H1 (cell line): ENCODE results near the gene CXCL5. TPM values are rescaled to one million over a fixed set of nuclear protein-coding genes. Genes with fewer than 3 reads are reported as not detected.

Experiments
- CTCF ChIA-PET: fragments of 300-600 bp; sonication (Branson Sonifier 250); formaldehyde crosslinking; loops from one replicate; lab custom pipeline; 2021; ENCODE audit not compliant: partially characterized antibody; lab: Charles Lee
- POLR2A ChIA-PET: fragments of 300-600 bp; sonication (Branson Sonifier 250); formaldehyde crosslinking; loops from one replicate; lab custom pipeline; 2021; ENCODE audit warnings: inconsistent platforms; ENCODE audit not compliant: partially characterized antibody; lab: Charles Lee
- DNase-seq, 2 experiments: peaks; one replicate each; pipeline versions ENCODE4 v3.0.0 to v3.0.0-alpha.2; 2010 to 2022; ENCODE audit warnings: low spot score in 2 of 2, low read depth in 1 of 2, mixed read lengths in 1 of 2
- FAIRE-seq: peaks from 2 replicates; lab custom pipeline; 2011; peaks lifted over from hg19 to GRCh38; lab: Jason Lieb, UNC
- H2AFZ ChIP-seq: 2 replicates; pipeline ENCODE4 v1.8.1; 2012; ENCODE audit warnings: low read length, inconsistent platforms
- H2AK5ac ChIP-seq: 2 replicates; pipeline ENCODE4 v1.6.1; 2013; ENCODE audit warnings: low read depth, low read length
- H2BK120ac ChIP-seq: replicated peaks from 2 replicates; pipeline ENCODE3; 2013; ENCODE audit warnings: low read depth, low read length, inconsistent platforms
- H2BK12ac ChIP-seq: 2 replicates; pipeline ENCODE4 v1.6.1; 2013; ENCODE audit warnings: low read depth, low read length
- H2BK15ac ChIP-seq: 2 replicates; pipeline ENCODE4 v1.6.1; 2013; ENCODE audit warnings: low read length
- H2BK20ac ChIP-seq: 2 replicates; pipeline ENCODE4 v1.6.1; 2013; ENCODE audit warnings: low read length
- H2BK5ac ChIP-seq: 2 replicates; pipeline ENCODE4 v1.6.1; 2013; ENCODE audit warnings: low read depth, low read length
- H3K14ac ChIP-seq: 2 replicates; pipeline ENCODE4 v1.6.1; 2013; ENCODE audit warnings: inconsistent platforms; ENCODE audit not compliant: insufficient read length
- H3K18ac ChIP-seq: 2 replicates; pipeline ENCODE4 v1.6.1; 2013; ENCODE audit warnings: low read length; ENCODE audit errors: extremely low read depth
- H3K23ac ChIP-seq: 2 replicates; pipeline ENCODE4 v1.6.1; 2013; ENCODE audit warnings: inconsistent platforms; ENCODE audit not compliant: insufficient read length
- H3K23me2 ChIP-seq: 2 replicates; pipeline ENCODE4 v1.6.1; 2013; ENCODE audit warnings: low read depth, low read length
- H3K27ac ChIP-seq: 2 replicates; pipeline ENCODE4 v1.6.1; 2011; ENCODE audit warnings: low read depth, low read length, inconsistent platforms
- H3K27me3 ChIP-seq, 4 experiments: replicated peaks in 1 of 4; 1 replicate in 1 of 4; 2 replicates in 3 of 4; pipeline versions ENCODE4 v1.6.1 to v1.8.1; 2011 to 2013; ENCODE audit warnings: low read length in 3 of 4, mild to moderate bottlenecking in 3 of 4, inconsistent platforms in 2 of 4, mixed read lengths in 2 of 4, moderate library complexity in 1 of 4; ENCODE audit not compliant: control insufficient read depth in 3 of 4, insufficient read depth in 3 of 4; ENCODE audit errors: extremely low read depth in 1 of 4
- H3K36me3 ChIP-seq, 4 experiments: 2 replicates each; pipeline versions ENCODE4 v1.6.1 to v1.8.1; 2011 to 2013; ENCODE audit warnings: mild to moderate bottlenecking in 4 of 4, low read length in 3 of 4, moderate library complexity in 2 of 4, control low read depth in 1 of 4, inconsistent platforms in 1 of 4; ENCODE audit not compliant: insufficient read depth in 4 of 4, control insufficient read depth in 2 of 4
- H3K4ac ChIP-seq: replicated peaks from 2 replicates; pipeline ENCODE3; 2013; ENCODE audit warnings: low read length, low read depth, mixed read lengths, inconsistent platforms; ENCODE audit not compliant: insufficient read length
- H3K4me1 ChIP-seq, 4 experiments: replicated peaks in 1 of 4; 1 replicate in 1 of 4; 2 replicates in 3 of 4; pipeline versions ENCODE4 v1.6.1 to v1.8.1; 2011 to 2013; ENCODE audit warnings: low read length in 3 of 4, inconsistent platforms in 2 of 4, mixed read lengths in 1 of 4; ENCODE audit not compliant: insufficient read depth in 4 of 4, control insufficient read depth in 3 of 4
- H3K4me2 ChIP-seq, 2 experiments: 2 replicates each; pipeline versions ENCODE4 v1.6.1 to v1.8.1; 2011 to 2013; ENCODE audit warnings: low read depth in 2 of 2, low read length in 2 of 2, control low read depth in 1 of 2, inconsistent platforms in 1 of 2, mild to moderate bottlenecking in 1 of 2; ENCODE audit not compliant: insufficient read depth in 1 of 2
- H3K4me3 ChIP-seq, 4 experiments: fragments of 200-600, 300-600 bp in 1 of 4; sonication (generic), shearing (Covaris generic), sonication (Bioruptor Twin) in 1 of 4; 2 replicates each; pipeline versions ENCODE4 v1.5.1 to v1.8.1; 2011 to 2016; ENCODE audit warnings: low read length in 4 of 4, low read depth in 3 of 4, control low read depth in 2 of 4, inconsistent platforms in 2 of 4, mild to moderate bottlenecking in 2 of 4, mixed read lengths in 1 of 4, moderate library complexity in 1 of 4; ENCODE audit not compliant: insufficient read depth in 2 of 4; ENCODE audit errors: extremely low read depth in 1 of 4
- H3K56ac ChIP-seq: replicated peaks from 2 replicates; pipeline ENCODE3; 2013; ENCODE audit warnings: low read depth, mild to moderate bottlenecking, mixed read lengths, low read length, inconsistent platforms; ENCODE audit not compliant: insufficient read length
- H3K79me1 ChIP-seq: 2 replicates; pipeline ENCODE4 v1.6.1; 2013; ENCODE audit warnings: low read depth, low read length, control low read depth
- H3K79me2 ChIP-seq, 2 experiments: 2 replicates each; pipeline versions ENCODE4 v1.6.1 to v1.8.1; 2012 to 2013; ENCODE audit warnings: low read length in 2 of 2, mild to moderate bottlenecking in 2 of 2, inconsistent platforms in 1 of 2; ENCODE audit not compliant: insufficient read depth in 2 of 2, control insufficient read depth in 1 of 2
- H3K9ac ChIP-seq, 4 experiments: replicated peaks in 1 of 4; 1 replicate in 1 of 4; 2 replicates in 3 of 4; pipeline versions ENCODE4 v1.6.1 to v1.8.1; 2011 to 2013; ENCODE audit warnings: low read depth in 3 of 4, low read length in 3 of 4, control low read depth in 2 of 4, mild to moderate bottlenecking in 2 of 4, moderate library complexity in 2 of 4, inconsistent platforms in 1 of 4; ENCODE audit errors: extremely low read depth in 1 of 4
- H3K9me3 ChIP-seq, 2 experiments: 2 replicates each; pipeline versions ENCODE4 v1.6.1 to v1.8.1; 2012 to 2013; ENCODE audit warnings: mild to moderate bottlenecking in 2 of 2, moderate library complexity in 2 of 2, control low read depth in 1 of 2, inconsistent platforms in 1 of 2, low read depth in 1 of 2, low read length in 1 of 2, mixed read lengths in 1 of 2; ENCODE audit not compliant: insufficient read depth in 2 of 2
- H4K20me1 ChIP-seq, 2 experiments: replicated peaks in 1 of 2; 2 replicates each; pipeline versions ENCODE3 to v1.8.1; 2011 to 2013; ENCODE audit warnings: inconsistent platforms in 2 of 2, low read length in 2 of 2, mild to moderate bottlenecking in 1 of 2; ENCODE audit not compliant: insufficient read depth in 2 of 2, control insufficient read depth in 1 of 2
- H4K5ac ChIP-seq: 2 replicates; pipeline ENCODE4 v1.6.1; 2013; ENCODE audit warnings: low read length, low read depth, mixed read lengths, inconsistent platforms; ENCODE audit not compliant: insufficient read length
- H4K8ac ChIP-seq: 2 replicates; pipeline ENCODE4 v1.8.0; 2013; ENCODE audit warnings: mild to moderate bottlenecking, moderate library complexity, low read length, inconsistent platforms; ENCODE audit not compliant: insufficient read depth; ENCODE audit errors: extremely low read depth
- H4K91ac ChIP-seq: replicated peaks from 2 replicates; pipeline ENCODE3; 2013; ENCODE audit warnings: low read length, mixed read lengths, inconsistent platforms; ENCODE audit not compliant: insufficient read length
- ASH2L ChIP-seq: fragments of 200-600, 300-600 bp; sonication (generic); IDR thresholded peaks from one replicate; pipeline ENCODE4 v1.7.1; 2017; ENCODE audit warnings: low read length
- CEBPB ChIP-seq: IDR thresholded peaks from 2 replicates; pipeline ENCODE4 v1.6.1; 2012; ENCODE audit warnings: low read depth, low read length
- JUND ChIP-seq: IDR thresholded peaks from 2 replicates; pipeline ENCODE4 v1.6.1; 2011; ENCODE audit warnings: mild to moderate bottlenecking, improper control_type of control experiment, low read length
- WGBS, 2 experiments: shearing (Covaris generic) in 1 of 2; methylation state at CpG; one replicate each; pipeline versions ENCODE4 v1.1.6 to v1.1.7; 2013 to 2015; ENCODE audit warnings: low lambda C conversion rate in 2 of 2, mixed read lengths in 2 of 2, inconsistent platforms in 1 of 2, low coverage in 1 of 2, missing lambda C conversion rate in 1 of 2; ENCODE audit not compliant: insufficient replicate concordance in 2 of 2, insufficient coverage in 1 of 2, insufficient read length in 1 of 2; ENCODE audit errors: extremely low coverage in 1 of 2, missing lambda C conversion rate in 1 of 2; 5-methylcytosine and 5-hydroxymethylcytosine counted together
- polyA plus RNA-seq, 7 experiments: library from polyadenylated mRNA; depleted of rRNA in 3 of 7; stranded (reverse) in 5 of 7; unstranded in 2 of 7; fragments of >200 nt in 5 of 7; fragments of 200-250 nt in 2 of 7; gene quantifications; 1 replicate in 5 of 7; 2 replicates in 1 of 7; 4 replicates in 1 of 7; pipeline versions ENCODE4 v1.2.1 to v1.2.3, GENCODE V29; 2011 to 2013; ENCODE audit warnings: missing spikeins in 2 of 7, mixed read lengths in 2 of 7
- total RNA-seq: library from RNA; stranded (reverse); fragmentation: NEBNext Ultra II Directional; extraction: Animal tissue kit (Norgen Biotek cat#: 25700); gene quantifications from 2 replicates; pipeline ENCODE4 v1.2.1, GENCODE V29; 2021

The CXCL5 gene
- total and polyA plus RNA-seq, 2 of the 8 experiments (the other 6 are each of a cell fraction or from before 2014, with no cell fraction given): 10.9 to 15.6 TPM

GRCh38 chr4:74006009-74006476 lies 7.6 kb upstream of the CXCL5 start:
- no peak overlapping the region for H3K27ac ChIP-seq
- 82% methylated on average over 2 of the region's 2 CpGs; no CpG with 5 or more reads in 1 of the 2 experiments for WGBS, 2 experiments
- H2BK20ac ChIP-seq: no peak overlapping the region
- H3K4me1 ChIP-seq: peaks cover 0 to 2% (median 0%) of the 10 kb centered on the region in 4 experiments; a peak in 1 of 7 replicates
- POLR2A ChIA-PET: no interaction called here
- no peak for FAIRE-seq
- no peak for DNase-seq
- H2BK15ac ChIP-seq: no peak overlapping the region
- H4K8ac ChIP-seq: no peak overlapping the region
- no peak overlapping the region for H2AFZ ChIP-seq
- H3K79me2 ChIP-seq: no peaks in the 10 kb centered on the region
- no peak overlapping the region for H2BK5ac ChIP-seq
- no peaks in the 10 kb centered on the region for H3K27me3 ChIP-seq
- no peak overlapping the region for H3K4me2 ChIP-seq
- no peak overlapping the region for H2BK120ac ChIP-seq
- H3K4me3 ChIP-seq: no peak overlapping the region
- no peak overlapping the region for H2AK5ac ChIP-seq
- no peak overlapping the region for H3K18ac ChIP-seq
- H3K4ac ChIP-seq: no peak overlapping the region
- no peak overlapping the region for H4K5ac ChIP-seq
- CTCF ChIA-PET: no interaction called here
- no peaks in the 10 kb centered on the region for H4K20me1 ChIP-seq
- no peak overlapping the region for H3K14ac ChIP-seq
- H3K23ac ChIP-seq: no peak overlapping the region
- H4K91ac ChIP-seq: no peak overlapping the region
- H3K23me2 ChIP-seq: no peaks in the 10 kb centered on the region
- H3K9ac ChIP-seq: no peak overlapping the region
- no peaks in the 10 kb centered on the region; a peak in 1 of 4 replicates for H3K9me3 ChIP-seq
- no peaks in the 10 kb centered on the region for H3K79me1 ChIP-seq
- H3K36me3 ChIP-seq: peaks cover 0 to 3% (median 0%) of the 10 kb centered on the region in 4 experiments; a peak in 3 of 8 replicates
- H2BK12ac ChIP-seq: no peak overlapping the region
- H3K56ac ChIP-seq: no peak overlapping the region
- TF ChIP-seq CEBPB (peak; percentile 75; the same call in 1 of the 2 replicates), JUND (no peak), ASH2L (no peak)
